Hematopoietic multipotent progenitor cell (in vitro differentiated cells): ENCODE data around the gene LPAR1. TPM values are rescaled to one million over a fixed set of nuclear protein-coding genes. Genes with fewer than 3 reads are reported as not detected.

Experiments used
- DNase-seq, 3 donors: peaks; one replicate each; pipeline ENCODE4 v3.0.0-alpha.2; 2011 to 2015; ENCODE audit warnings: low read depth in 2 of 3, low spot score in 2 of 3
- total RNA-seq: library from RNA; depleted of rRNA; stranded (reverse); fragments of >200 nt; gene quantifications from one replicate; pipeline ENCODE4 v1.2.3, GENCODE V29; 2012

Gene LPAR1
- total RNA-seq, 1 donor, result 0.27 TPM

DNA sequence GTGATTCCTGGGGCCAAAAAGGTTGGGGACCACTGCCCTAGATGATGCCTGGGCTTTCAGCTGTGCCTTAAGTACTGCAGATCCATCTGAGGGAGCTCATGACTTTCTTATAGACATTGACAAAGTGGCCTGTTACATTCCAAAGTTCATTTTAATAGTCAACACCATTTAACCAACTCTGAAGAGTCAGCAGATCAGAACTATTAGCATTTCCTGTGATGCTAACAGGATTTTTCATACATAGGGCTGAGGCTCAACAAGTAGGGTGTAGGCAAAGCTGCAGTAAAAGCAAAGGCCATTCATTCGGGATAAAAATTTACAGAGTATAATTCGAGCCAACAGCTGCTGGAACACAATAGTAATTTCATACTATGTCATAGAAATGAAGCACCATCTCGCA, 105.4 kb downstream of the LPAR1 start:
- DNase-seq, result no peak

DNA sequence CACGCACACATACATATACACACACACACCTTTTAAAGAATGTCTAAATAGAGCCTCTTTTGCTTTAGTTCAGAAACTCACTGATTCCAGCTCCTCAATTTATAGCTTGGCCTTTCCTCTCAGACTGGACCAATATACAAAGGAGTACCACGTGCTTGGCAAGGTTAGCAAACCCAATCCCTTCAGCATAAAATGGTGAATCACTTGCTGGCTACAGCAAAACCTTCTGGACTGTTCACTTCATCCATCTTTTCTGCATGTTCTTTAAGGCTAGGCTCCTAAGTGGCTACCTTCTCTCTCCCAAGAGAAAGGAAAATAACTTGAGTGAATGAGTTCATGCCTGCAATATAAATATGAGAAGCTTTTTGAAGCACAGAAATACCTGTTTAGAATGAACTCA, 109.7 kb downstream of the LPAR1 start:
- no peak for DNase-seq

DNA sequence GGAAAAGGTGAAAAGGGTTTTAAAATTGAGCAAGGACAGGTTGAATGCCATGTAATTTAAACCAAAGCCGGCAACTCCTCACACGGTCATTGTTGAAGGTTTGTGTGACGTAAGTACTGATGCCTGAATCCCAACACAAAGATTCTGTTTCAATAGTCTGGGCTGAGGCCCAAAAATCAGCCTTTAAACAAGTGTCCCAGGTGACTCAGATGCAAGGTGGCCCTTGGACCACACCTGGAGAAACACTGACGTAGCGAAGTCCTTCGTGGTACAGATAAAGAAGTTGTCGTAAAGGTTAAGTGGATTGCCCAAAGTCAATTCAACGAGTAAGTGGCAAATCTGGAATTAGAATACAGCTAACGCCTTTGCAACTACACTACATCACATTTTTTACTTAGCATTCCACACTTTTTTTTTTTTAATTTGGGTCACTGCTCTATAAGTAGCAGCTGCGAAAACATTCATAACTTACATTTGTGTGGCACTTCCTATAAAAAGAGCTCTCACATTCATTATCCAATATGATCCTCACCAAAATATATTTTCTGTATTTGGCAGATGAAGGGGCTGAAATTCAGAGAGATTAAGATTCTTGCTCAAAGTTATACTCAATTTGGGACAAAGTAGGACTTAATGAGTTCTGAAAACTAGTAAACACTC, 111.3 kb downstream of the LPAR1 start:
- DNase-seq, result no peak

DNA sequence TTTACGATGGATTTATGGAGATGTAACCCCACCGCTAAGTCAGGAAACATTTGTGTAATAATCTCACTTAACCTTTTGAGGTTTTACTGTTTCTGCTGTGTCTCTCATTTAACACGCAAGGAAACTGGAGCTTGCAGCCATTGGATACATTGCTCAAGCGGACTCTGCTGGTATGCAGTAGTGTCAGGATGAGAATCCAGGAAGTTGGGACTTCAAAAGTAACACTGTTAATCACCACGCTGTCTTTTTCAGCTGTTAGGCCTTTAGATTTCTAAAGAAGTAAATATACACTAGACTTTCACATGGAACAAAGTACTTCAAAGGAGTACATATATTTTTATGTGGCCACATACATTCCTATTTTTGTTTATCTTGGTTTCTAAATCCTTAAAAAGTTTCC, 114.7 kb downstream of the LPAR1 start:
- DNase-seq, result no peak

DNA sequence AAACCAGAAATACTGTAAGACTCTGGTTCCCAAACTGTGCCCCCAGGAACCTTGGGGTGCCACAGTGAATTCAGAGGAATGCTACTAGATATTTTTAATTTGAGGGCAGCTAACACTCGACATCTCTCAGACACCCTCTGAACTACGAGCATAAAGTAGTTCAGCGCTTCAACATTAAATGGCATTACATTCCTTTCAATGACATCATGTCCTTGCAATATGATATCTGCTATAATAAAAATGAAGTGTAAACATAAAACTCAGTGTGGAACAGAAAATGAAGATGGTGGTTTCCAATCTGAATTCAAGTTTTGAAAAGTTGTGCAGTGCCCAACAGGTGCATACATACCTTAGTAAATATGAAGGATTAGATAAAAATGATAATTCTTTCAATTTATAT, 116.1 kb downstream of the LPAR1 start:
- no peak for DNase-seq

DNA sequence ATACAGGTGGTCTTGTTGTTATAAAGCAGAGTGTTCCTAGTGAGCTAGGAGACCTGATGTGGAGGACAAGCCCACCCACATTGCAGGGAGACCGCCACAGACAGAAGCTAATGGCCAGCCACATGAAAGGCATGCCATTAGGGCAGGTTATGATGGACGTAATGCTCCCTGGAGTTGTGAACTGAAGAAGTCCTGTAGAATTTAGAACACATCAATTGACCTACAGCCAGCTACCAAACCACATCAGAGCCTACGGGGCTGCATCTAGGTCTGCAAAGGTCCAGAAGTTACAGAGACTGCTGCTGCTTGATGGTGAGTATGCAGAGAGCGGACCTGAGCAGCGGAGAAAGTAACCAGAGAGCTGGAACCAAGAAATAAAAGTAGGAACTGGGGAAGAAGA, 116.6 kb downstream of the LPAR1 start:
- no peak for DNase-seq

DNA sequence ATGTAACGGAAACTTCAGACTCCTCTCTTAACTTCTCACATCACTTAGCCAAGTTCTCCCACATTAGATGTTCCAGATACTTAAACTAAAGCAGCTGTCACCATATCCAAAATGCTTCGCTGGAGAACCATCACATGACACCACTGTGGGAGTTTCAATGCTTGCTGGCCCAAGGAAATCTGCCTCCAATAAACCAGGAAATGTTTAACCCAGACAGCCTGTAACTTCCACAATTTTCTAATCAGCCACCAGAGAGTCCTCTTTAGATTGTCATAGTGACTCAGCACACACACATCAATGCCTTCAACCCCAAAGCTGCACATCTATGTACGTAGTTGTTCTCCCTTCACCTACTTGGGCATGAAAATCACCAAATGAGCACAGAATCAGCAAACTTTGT, 118.7 kb downstream of the LPAR1 start:
- peak in 2 of 3 donors; percentile 48 to 65 for DNase-seq

DNA sequence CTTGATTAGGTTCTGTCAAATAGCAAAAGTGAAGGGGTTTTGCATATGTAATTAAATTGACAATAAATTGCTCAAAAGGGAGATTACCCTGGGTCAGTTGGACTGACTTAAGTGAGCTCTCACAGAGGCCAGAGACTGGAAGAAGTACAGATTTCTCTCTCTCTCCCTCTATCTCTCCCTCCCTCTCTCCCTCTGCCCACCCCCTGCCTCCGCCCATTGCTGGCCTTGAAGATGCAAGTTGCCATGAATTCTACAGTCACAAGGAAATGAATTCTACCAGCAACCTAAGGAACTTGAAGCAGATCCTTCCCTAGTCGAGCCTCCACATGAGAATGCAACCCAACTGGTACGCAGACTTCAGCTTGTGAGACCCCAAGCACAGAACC, 119.2 kb downstream of the LPAR1 start:
- DNase-seq, result no peak

DNA sequence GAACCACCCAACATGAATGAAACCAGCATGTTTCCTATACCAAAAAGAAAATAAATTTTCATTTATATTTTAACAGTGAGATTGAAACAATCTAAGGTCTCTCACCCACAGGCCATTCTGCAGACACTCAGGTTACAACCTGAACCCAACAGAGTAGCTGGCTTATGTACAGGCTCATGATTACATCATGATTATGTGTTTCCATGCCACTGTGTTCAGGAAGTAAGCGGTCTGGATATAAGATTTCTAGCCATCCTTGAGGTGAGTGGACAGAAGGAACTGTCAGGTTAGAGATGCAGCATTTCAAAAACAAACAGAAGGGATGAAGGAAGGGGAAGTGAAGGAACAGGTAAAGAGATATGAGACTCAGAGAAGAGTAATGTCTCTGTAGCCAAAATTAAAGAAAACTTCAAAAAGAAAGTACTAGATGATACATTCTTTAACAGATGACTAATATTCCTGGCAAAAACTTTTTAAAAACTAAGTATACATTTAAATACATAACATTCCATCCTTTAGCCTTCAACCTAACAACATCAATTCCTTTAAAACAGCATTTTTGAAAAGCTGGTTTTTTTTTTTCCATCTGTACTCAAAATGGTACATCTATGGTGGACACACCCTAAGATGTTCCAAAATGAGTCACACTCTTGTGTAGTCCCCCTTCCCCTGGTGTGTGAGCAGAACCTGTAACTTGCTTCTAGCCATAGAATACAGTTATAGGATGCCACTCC, 119.8 kb downstream of the LPAR1 start:
- DNase-seq, result no peak

DNA sequence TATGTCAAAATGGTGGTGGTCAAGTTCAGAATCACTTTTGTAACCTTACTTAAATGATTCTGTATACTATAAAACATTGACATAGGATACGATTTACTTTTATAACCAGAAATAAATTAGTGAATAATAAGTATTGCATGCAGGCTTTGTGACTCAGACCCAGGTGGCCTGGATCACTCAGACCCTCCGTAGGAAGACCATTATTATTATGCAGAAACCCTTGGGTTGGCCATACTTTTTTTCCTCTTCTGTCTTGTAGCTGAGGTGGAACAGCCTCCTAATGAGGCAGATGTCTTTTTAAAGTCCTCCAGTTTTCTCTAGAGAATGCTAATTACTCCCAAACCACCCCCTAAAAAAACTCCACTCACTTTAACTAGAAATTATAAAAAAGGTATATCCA, 121.9 kb downstream of the LPAR1 start:
- no peak for DNase-seq

DNA sequence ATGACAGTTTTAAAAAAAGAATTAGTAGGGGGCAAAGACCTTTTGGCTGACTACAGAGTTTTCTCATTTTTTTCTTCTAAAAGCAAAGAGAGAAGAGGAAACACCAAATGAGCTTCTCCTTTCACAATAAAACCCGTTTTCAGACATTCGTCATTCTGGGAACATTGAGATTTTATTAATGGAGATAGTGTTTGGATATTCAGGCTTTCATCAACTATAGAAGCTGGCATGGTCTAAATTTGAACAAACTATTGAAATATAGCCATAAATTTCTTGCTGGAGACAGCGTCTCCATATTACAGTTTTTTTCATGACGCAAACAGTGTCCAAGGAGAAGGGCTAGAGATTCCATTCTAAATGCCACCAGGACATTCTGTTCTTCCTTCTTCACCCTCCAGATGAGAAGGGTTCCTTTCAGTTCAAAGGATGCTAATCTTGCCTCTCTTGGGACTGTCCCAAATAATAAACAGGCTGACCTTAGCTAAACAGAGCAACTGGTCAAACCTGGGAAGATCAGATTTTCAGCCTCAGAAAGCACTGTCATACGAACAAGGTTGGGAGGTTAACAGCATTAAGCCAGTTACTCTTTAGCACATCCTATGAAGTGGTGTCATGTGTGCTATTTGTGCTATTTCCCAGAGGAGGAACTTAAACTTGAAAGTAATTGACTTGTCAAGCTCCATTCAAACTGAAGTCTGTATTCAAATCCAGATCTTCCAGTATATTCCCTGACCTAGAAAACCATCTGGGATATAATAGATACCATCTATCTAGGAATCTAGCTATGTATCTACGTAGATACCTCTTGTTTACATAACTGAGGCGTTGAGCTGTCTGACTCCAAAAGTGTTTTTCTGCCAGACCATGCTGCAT, 125.6 kb downstream of the LPAR1 start:
- DNase-seq, result no peak

DNA sequence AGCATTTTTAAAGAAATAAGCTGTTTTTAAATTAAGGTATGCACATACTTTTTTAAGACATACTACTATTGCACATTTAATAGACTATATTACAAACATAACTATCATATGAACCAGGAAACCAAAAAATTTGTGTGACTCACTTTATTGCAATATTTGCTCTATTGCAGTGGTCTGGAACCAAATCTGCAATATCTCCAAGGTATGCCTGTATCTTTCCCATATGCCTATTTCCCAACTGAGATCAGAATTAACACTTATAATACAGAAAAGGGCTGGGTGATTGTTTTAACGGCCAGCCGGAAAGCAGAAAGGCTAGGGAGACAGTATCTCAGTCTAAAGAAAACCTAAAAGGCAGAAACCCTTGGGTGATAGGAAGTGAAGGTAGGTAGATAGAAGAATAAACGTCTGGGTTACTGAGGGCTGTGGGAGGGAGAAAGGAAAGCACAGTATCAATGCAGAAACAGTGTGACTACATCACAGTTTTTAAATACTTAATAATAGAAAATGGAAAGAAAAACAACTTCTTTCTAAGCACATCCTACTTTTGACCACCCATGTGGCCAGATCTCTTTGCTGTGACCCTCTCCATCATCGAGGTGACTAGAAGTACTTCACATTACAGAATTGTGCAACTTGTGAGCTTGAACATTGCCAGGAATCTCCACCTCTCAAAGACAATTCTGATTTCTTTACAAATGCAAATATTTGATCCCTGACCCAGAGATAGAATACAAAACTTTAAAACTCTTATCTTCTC, 126.4 kb downstream of the LPAR1 start:
- DNase-seq, result no peak

DNA sequence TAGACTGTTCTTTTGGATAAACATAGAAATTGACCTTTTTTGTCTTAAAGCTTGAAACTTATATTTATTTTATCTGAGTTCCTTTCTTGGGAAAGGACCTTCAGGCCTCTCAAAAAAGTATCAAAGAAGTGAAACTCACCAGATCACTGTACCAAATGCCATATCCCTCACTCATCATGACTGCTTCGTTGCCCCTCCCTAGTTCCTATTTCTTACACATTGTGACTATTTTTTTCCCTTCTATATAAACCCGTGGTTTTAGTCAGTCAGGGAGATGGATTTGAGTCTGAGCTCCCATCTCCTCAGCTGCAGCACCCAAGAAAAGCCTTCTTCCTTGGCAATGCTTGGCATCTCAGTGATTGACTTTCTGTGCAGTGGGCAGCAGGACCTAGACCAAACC, 129.4 kb downstream of the LPAR1 start:
- no peak for DNase-seq

DNA sequence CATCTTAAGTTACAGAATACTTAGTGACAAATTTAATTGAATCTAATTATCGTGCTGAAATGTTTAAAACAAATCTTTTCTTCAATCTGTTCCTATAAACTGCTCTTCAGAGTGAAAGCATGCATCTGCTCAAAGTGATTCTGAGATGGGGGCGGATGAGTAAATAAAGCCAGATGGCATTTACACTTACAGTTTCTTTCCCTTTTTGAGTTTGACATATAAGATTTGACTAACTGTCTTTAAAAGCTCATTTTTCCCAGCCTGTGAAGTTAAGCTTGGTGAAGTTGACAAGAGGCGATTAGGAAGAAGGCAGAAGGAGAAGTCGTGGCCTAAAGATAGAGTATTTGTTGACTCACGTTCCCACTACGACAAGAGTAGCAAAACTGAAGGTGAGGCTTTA, 137.4 kb downstream of the LPAR1 start:
- DNase-seq, result no peak

DNA sequence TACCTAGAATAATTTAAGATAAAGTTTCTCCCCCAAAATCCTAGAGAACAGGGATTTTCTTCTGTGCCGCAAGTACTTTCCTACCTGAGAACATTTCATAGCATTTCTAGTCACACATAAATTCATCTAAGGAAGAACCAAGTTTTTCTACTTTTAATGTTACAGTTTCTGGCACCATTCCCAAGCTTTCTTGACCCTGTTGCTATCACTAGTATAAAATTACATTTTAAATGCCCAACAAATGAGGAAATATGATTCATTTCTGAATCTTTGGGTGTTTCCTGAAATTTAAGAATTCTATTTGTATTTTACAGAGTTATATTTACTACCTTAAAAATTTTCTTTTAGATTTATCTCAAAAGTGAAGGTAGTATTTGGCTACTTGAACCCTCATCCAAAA, 137.8 kb downstream of the LPAR1 start:
- DNase-seq, result no peak

DNA sequence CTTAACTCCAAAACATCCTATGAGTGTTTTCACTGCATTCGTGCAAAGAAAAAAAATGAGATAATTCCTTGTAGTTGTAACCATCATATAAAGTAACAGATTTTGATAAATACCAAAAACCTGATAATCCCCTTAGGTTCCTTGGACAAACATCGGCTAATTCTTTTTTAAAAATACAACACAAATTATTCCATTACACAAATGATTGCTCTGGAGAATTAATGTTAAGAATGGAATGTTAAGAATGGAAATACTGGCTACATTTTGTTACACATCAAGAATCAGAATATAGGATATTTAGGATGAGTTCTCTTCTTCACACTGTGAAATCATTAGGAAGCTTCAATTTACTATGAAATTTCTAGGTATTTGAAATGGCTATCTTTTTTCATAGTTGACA, 139.4 kb downstream of the LPAR1 start:
- DNase-seq, result no peak

DNA sequence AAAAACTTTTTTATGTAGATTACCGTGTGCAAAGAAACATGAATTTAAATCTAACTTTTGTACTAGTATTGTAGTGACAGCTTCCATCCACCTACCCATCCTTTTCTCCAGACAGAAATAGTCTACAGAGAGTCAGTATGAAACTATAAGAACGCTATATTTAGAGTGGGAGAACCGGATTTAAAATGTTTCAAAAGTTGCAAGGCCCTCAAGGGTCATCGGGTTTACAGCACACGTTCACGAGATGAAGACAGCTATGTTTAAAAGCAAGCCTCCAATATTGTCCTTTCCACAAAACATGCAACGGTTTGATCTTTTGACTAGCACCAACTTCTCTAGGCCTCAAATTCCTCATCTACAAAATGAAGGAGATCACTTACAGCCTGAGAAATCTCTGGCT, 139.9 kb downstream of the LPAR1 start:
- DNase-seq, result no peak

DNA sequence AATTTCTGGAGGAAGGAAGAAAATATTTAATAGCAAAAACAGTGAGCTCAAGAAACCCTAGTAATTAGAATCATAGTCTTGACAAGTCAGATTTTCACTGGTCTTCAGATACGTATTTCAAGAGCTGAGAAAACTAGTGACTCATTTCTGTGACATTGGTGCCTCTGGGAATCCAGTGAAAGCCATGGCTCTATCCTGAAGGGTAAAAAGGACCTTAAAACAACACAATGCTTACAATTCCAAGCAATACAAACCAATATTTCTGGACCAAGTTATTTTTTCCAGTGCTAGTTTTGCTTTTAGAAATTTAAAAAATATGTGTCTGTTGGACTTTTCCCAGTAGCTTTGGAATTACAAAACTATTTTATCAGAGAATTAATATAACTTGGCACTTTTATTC, 140.3 kb downstream of the LPAR1 start:
- DNase-seq, result no peak

DNA sequence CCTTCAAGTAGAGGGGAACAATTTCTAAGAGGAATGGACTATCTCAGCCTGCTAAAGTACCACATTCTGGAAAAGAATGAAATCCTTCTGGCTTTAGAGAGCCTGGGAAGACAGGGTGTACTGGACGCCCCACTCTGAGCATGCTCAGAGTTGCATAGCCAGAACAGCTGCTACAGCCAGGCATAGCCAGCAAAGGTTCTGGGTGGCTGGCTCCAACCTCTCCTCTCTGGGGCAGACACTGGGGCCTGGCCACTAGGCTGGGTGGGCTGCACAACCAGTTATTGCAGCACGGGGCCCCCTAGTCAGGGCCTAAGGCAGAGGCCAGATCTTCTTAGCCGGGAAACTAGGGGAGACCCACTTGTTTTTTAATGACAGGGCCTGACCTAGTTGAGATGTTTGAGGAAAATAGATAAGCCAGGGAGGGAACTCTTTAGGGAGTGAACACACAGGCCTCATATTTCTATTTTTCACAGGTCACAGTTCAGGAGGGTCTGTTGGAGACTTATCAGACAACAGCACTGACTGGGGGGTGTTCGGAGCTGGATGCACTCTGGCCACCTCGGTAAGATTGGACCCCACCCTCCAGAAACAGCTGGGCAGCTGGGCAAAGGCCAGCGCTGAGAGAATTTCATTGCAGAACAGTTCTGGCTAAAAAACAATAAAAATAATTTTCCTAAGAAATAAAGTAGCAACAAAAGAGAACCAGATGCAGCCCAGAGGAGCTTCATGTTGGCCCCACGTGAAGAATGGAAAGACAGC, 142.9 kb downstream of the LPAR1 start:
- no peak for DNase-seq

DNA sequence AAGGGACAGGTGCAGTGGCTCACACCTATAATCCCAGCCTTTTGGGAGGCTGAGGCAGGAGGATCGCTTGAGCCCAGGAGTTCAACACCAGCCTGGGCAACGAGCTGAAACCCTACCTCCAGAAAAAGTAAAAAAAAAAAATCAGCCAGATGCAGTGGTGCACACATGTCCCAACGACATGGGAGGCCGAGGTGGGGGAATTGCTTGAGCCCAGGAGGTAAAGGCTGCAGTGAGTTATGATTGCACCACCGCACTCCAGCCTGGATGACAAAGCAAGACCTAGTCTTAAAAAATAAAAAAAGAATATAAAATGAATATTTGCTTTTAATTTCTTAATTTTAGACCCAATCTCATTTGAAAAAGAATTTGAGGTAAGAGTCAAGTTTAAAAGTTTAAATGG, 143.5 kb downstream of the LPAR1 start:
- DNase-seq, result no peak
